Hepatocyte (in vitro differentiated cells): ENCODE results near the gene GAS2L1. TPM values are rescaled to one million over a fixed set of nuclear protein-coding genes. Genes with fewer than 3 reads are reported as not detected.

Experiments
- DNase-seq: peaks from one replicate; pipeline ENCODE4 v3.0.0-alpha.2; 2016; ENCODE audit warnings: low spot score
- H2AFZ ChIP-seq: fragments of 200-600 bp; sonication (generic); 2 replicates; pipeline ENCODE4 v1.6.0; 2016; ENCODE audit warnings: antibody characterized with exemption, mild to moderate bottlenecking
- H3K27ac ChIP-seq: fragments of 200-600 bp; sonication (generic); 2 replicates; pipeline ENCODE4 v1.5.1; 2016; ENCODE audit warnings: mild to moderate bottlenecking
- H3K27me3 ChIP-seq: fragments of 200-600 bp; sonication (generic); 2 replicates; pipeline ENCODE4 v1.6.1; 2016
- H3K36me3 ChIP-seq: fragments of 200-600 bp; sonication (generic); replicated peaks from 2 replicates; pipeline ENCODE4 v1.5.1; 2016; ENCODE audit warnings: low read depth; ENCODE audit not compliant: insufficient read depth
- H3K4me1 ChIP-seq: fragments of 200-600 bp; sonication (generic); 2 replicates; pipeline ENCODE4 v1.5.1; 2016; ENCODE audit warnings: mild to moderate bottlenecking, moderate library complexity; ENCODE audit not compliant: insufficient read depth
- H3K4me2 ChIP-seq: fragments of 200-600 bp; sonication (generic); 2 replicates; pipeline ENCODE4 v1.6.0; 2016
- H3K4me3 ChIP-seq: fragments of 200-600 bp; sonication (generic); 2 replicates; pipeline ENCODE4 v1.5.1; 2016; ENCODE audit warnings: mild to moderate bottlenecking
- H3K79me2 ChIP-seq: fragments of 200-600 bp; sonication (generic); 2 replicates; pipeline ENCODE4 v1.6.0; 2017; ENCODE audit warnings: mild to moderate bottlenecking
- H3K9me2 ChIP-seq: fragments of 200-600 bp; sonication (generic); replicated peaks from 2 replicates; pipeline ENCODE4 v1.6.0; 2017; ENCODE audit warnings: mild to moderate bottlenecking; ENCODE audit not compliant: insufficient read depth
- H3K9me3 ChIP-seq: fragments of 200-600 bp; sonication (generic); 2 replicates; pipeline ENCODE4 v1.5.1; 2016; ENCODE audit warnings: low read depth, mild to moderate bottlenecking
- H4K20me1 ChIP-seq: fragments of 200-600 bp; sonication (generic); 2 replicates; pipeline ENCODE4 v1.6.0; 2016; ENCODE audit warnings: mild to moderate bottlenecking; ENCODE audit not compliant: insufficient read depth, poor library complexity, severe bottlenecking
- EZH2 ChIP-seq: fragments of 200-600 bp; sonication (generic); IDR thresholded peaks from 2 replicates; pipeline ENCODE4 v1.6.1; 2016; ENCODE audit warnings: antibody characterized with exemption, mild to moderate bottlenecking, borderline replicate concordance
- EZH2phosphoT487 ChIP-seq: fragments of 200-600 bp; sonication (generic); IDR thresholded peaks from one replicate; pipeline ENCODE4 v1.6.1; 2018; ENCODE audit warnings: antibody characterized with exemption, mild to moderate bottlenecking, low read depth, moderate library complexity; ENCODE audit not compliant: unreplicated experiment, severe bottlenecking
- WGBS: methylation state at CpG from one replicate; pipeline ENCODE4 v1.1.6; 2016; ENCODE audit warnings: low lambda C conversion rate; ENCODE audit errors: missing lambda C conversion rate; 5-methylcytosine and 5-hydroxymethylcytosine counted together
- polyA plus RNA-seq: library from polyadenylated mRNA; unstranded; fragments of >200 nt; fragmentation: Nextera tagmentation; extraction: Ambion mirVana; gene quantifications from 2 replicates; pipeline ENCODE4 v1.2.1, GENCODE V29; 2016
- total RNA-seq: library from RNA; depleted of rRNA; stranded (reverse); fragments of >200 nt; gene quantifications from 2 replicates; pipeline ENCODE4 v1.2.3, GENCODE V29; 2014
- TF ChIP-seq, protein P1 (sequence below): fragments of 200-600 bp; sonication (generic); IDR thresholded peaks from 2 replicates; pipeline ENCODE4 v1.5.1; 2016; ENCODE audit warnings: antibody characterized with exemption, mild to moderate bottlenecking; ENCODE audit not compliant: poor library complexity

GAS2L1 gene
- total and polyA plus RNA-seq, 2 experiments from 2014 or later = 10.4 to 46.0 TPM

DNA sequence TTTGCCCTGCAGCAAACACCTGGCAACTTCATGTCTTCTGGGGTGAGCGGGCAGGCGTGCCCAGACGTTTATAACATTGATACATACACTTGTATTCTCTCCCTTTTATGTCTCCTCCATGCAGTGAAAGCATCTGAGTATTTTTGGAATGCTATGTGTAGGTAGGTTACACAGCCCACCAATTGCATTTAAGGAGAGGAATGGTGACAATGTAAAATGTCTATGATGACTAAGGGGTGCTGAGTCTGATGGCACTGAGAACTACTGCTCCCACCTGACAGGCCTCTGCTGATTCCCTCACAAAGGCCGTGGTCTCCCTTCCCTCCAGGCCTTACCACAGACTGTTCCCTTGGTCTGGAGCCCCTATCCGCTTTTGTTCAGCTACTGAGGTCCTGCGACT, 31.9 kb downstream of the GAS2L1 start:
- H3K9me3 ChIP-seq = no peaks in the 10 kb centered on the region
- no peaks in the 10 kb centered on the region for H3K79me2 ChIP-seq
- H3K27ac ChIP-seq = no peak overlapping the region
- no peak for DNase-seq
- no peaks in the 10 kb centered on the region for H3K9me2 ChIP-seq
- no peaks in the 10 kb centered on the region for H4K20me1 ChIP-seq
- H3K4me2 ChIP-seq = no peak overlapping the region
- H3K36me3 ChIP-seq = no peaks in the 10 kb centered on the region
- no peaks in the 10 kb centered on the region for H3K27me3 ChIP-seq
- no peak overlapping the region for H3K4me3 ChIP-seq
- no peaks in the 10 kb centered on the region for H3K4me1 ChIP-seq
- 94% methylated on average over 6 of the region's 6 CpGs for WGBS
- no peak overlapping the region for H2AFZ ChIP-seq
- TF ChIP-seq EZH2 = no peak
- TF ChIP-seq EZH2phosphoT487 = no peak
- TF ChIP-seq, protein P1, sequence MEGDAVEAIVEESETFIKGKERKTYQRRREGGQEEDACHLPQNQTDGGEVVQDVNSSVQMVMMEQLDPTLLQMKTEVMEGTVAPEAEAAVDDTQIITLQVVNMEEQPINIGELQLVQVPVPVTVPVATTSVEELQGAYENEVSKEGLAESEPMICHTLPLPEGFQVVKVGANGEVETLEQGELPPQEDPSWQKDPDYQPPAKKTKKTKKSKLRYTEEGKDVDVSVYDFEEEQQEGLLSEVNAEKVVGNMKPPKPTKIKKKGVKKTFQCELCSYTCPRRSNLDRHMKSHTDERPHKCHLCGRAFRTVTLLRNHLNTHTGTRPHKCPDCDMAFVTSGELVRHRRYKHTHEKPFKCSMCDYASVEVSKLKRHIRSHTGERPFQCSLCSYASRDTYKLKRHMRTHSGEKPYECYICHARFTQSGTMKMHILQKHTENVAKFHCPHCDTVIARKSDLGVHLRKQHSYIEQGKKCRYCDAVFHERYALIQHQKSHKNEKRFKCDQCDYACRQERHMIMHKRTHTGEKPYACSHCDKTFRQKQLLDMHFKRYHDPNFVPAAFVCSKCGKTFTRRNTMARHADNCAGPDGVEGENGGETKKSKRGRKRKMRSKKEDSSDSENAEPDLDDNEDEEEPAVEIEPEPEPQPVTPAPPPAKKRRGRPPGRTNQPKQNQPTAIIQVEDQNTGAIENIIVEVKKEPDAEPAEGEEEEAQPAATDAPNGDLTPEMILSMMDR = no peak

- Histone ChIP-seq H3K79me2 (no peaks in the 10 kb centered on the region), H3K36me3 (no peaks in the 10 kb centered on the region), H3K27ac (no peak overlapping the region), H3K4me2 (no peak overlapping the region), H4K20me1 (no peaks in the 10 kb centered on the region), H3K27me3 (no peaks in the 10 kb centered on the region), H3K9me3 (no peaks in the 10 kb centered on the region), H3K4me3 (no peak overlapping the region), H3K4me1 (no peaks in the 10 kb centered on the region), H2AFZ (no peak overlapping the region), H3K9me2 (no peaks in the 10 kb centered on the region)
- no peak for TF ChIP-seq EZH2phosphoT487
- TF ChIP-seq, protein P1 = no peak
- no peak for TF ChIP-seq EZH2
- DNase-seq = no peak
- 96% methylated on average over 22 of the region's 23 CpGs for WGBS
These were observed 33.2 kb downstream of the GAS2L1 start for GRCh38 chr22:29339381-29340235.

DNA sequence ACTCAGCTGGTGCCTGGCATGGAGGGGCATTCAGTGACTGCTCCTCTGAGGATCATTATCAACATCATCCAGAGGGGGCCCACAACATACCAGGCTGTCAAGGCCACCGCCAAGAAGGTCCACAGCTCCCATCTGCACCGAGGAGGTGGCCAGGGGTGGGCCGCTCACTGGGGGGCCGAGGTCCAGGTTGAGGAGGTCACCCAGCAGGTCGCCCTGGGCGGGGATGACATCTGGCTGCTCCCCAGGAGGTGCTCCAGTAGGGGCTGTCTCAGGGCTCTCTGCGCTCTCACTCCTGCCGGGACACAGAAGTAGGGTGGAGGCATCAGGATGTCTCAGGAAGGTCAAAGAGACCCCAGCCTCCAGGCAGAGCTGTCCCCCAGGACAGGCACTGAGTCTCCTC, 34.1 kb downstream of the GAS2L1 start:
- no peaks in the 10 kb centered on the region for H3K36me3 ChIP-seq
- no peak for TF ChIP-seq EZH2phosphoT487
- TF ChIP-seq EZH2 = no peak
- TF ChIP-seq, protein P1 = no peak

More for the DNA sequence above, 34.1 kb downstream of the GAS2L1 start:
- Histone ChIP-seq H2AFZ (no peak overlapping the region), H3K4me1 (no peaks in the 10 kb centered on the region), H3K79me2 (no peaks in the 10 kb centered on the region), H3K4me3 (no peak overlapping the region), H3K9me3 (no peaks in the 10 kb centered on the region), H3K27me3 (no peaks in the 10 kb centered on the region), H3K27ac (no peak overlapping the region), H3K9me2 (no peaks in the 10 kb centered on the region), H3K4me2 (no peak overlapping the region), H4K20me1 (no peaks in the 10 kb centered on the region)
- WGBS = 93% methylated on average over 8 of the region's 8 CpGs
- DNase-seq = no peak
